Endothelial cell (in vitro differentiated cells): ENCODE data around the gene BPIFA2. TPM values are rescaled to one million over a fixed set of nuclear protein-coding genes. Genes with fewer than 3 reads are reported as not detected.

Experiments used
- DNase-seq: peaks from one replicate; pipeline ENCODE4 v3.0.0; 2021; ENCODE audit warnings: low spot score
- H3K27ac Mint-ChIP-seq: one replicate; pipeline ENCODE4 v1.8.0; 2021; ENCODE audit warnings: mixed read lengths, inconsistent platforms; ENCODE audit not compliant: unreplicated experiment
- H3K27me3 Mint-ChIP-seq: one replicate; pipeline ENCODE4 v1.8.0; 2021; ENCODE audit warnings: mild to moderate bottlenecking, moderate library complexity, mixed read lengths, inconsistent platforms; ENCODE audit not compliant: unreplicated experiment
- H3K36me3 Mint-ChIP-seq: one replicate; pipeline ENCODE4 v1.8.0; 2021; ENCODE audit warnings: mild to moderate bottlenecking, low read depth, mixed read lengths, inconsistent platforms; ENCODE audit not compliant: unreplicated experiment
- H3K4me1 Mint-ChIP-seq: one replicate; pipeline ENCODE4 v1.8.0; 2021; ENCODE audit warnings: mild to moderate bottlenecking, mixed read lengths, inconsistent platforms; ENCODE audit not compliant: unreplicated experiment
- H3K4me3 Mint-ChIP-seq: one replicate; pipeline ENCODE4 v1.8.0; 2021; ENCODE audit warnings: mild to moderate bottlenecking, mixed read lengths, inconsistent platforms; ENCODE audit not compliant: unreplicated experiment
- H3K9me3 Mint-ChIP-seq: one replicate; pipeline ENCODE4 v1.8.0; 2021; ENCODE audit warnings: mixed read lengths, inconsistent platforms; ENCODE audit not compliant: unreplicated experiment
- total RNA-seq: library from RNA; stranded (reverse); fragmentation: NEBNext Ultra II Directional; extraction: Animal tissue kit (Norgen Biotek cat#: 25700); gene quantifications from one replicate; pipeline ENCODE4 v1.2.1, GENCODE V29; 2021; ENCODE audit not compliant: unreplicated experiment
- TF ChIP-seq, protein P1 (sequence below): fragments of 200-600 bp; sonication (generic); IDR thresholded peaks from one replicate; pipeline ENCODE4 v1.5.0; 2021; ENCODE audit warnings: antibody characterized with exemption; ENCODE audit not compliant: unreplicated experiment

The BPIFA2 gene
- total RNA-seq, 1 donor from 2014 or later: not detected

DNA sequence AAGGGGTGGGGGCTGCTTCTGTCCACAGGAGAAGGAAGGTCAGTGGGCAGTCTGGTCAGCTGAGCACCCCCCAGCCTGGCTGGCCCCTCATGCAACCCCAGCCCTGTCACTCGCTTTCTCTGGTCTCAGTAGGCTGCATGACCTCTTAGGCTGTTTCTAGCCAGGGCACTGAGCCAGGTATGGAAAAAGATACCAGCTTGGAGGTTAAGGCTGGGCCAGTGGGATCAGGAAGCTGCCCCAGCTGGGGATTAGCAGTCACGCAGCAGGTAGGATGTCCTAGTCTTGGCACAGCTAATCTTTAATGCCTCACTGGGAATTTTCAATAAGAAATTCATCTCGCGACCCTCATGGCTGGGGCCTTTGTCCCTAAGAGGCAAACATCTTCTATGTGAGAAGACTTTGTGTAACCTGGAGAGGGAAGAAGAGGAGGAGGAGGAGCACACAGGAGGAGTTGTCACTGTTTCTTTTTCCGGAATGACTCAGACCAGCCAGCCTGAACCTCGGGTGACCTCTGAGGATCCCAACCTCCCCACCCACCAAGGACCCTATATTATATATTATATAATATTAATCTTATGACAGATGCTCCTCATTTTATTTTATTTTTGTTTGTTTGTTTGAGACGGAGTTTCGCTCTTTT, 2.4 kb upstream of the BPIFA2 start:
- Mint-ChIP-seq H3K9me3 (no peaks in the 10 kb centered on the region), H3K4me3 (no peak overlapping the region), H3K36me3 (peaks cover 5% of the 10 kb centered on the region), H3K27ac (no peak overlapping the region), H3K27me3 (peaks cover 6% of the 10 kb centered on the region), H3K4me1 (no peaks in the 10 kb centered on the region)
- no peak for DNase-seq
- TF ChIP-seq, protein P1, sequence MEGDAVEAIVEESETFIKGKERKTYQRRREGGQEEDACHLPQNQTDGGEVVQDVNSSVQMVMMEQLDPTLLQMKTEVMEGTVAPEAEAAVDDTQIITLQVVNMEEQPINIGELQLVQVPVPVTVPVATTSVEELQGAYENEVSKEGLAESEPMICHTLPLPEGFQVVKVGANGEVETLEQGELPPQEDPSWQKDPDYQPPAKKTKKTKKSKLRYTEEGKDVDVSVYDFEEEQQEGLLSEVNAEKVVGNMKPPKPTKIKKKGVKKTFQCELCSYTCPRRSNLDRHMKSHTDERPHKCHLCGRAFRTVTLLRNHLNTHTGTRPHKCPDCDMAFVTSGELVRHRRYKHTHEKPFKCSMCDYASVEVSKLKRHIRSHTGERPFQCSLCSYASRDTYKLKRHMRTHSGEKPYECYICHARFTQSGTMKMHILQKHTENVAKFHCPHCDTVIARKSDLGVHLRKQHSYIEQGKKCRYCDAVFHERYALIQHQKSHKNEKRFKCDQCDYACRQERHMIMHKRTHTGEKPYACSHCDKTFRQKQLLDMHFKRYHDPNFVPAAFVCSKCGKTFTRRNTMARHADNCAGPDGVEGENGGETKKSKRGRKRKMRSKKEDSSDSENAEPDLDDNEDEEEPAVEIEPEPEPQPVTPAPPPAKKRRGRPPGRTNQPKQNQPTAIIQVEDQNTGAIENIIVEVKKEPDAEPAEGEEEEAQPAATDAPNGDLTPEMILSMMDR: no peak

DNA sequence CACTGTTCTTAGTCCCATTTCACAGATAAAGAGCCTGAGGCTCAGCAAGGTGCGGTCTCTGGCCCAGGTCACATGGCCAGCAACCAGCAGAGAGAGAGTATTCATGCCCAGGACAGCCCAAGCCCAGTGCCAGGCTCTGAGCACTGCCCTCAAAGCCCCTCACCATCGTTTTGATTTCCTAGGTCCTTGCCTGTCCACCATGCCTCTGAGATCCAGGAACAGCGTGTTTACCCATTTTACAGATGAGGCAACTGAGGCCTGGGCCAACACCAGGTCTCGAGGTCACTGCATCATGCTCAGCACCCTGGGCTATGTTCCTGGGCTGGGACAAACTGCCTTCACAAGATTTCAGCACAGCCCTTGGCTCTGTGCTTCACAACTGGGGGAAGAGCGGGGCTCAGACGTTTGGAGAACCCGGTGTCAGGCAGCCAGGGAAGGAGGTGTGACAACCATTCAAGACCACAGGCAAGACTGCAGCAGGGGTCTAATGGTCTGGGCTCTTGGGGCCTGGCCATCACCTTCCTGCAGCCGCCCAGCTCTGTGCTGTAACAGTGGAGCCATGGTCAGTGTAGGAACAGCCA, 1.3 kb upstream of the BPIFA2 start:
- DNase-seq: no peak
- Mint-ChIP-seq H3K9me3 (no peaks in the 10 kb centered on the region), H3K27ac (no peak overlapping the region), H3K36me3 (peaks cover 5% of the 10 kb centered on the region), H3K4me1 (no peaks in the 10 kb centered on the region), H3K4me3 (no peak overlapping the region), H3K27me3 (peaks cover 5% of the 10 kb centered on the region)
- TF ChIP-seq, protein P1: no peak

DNA sequence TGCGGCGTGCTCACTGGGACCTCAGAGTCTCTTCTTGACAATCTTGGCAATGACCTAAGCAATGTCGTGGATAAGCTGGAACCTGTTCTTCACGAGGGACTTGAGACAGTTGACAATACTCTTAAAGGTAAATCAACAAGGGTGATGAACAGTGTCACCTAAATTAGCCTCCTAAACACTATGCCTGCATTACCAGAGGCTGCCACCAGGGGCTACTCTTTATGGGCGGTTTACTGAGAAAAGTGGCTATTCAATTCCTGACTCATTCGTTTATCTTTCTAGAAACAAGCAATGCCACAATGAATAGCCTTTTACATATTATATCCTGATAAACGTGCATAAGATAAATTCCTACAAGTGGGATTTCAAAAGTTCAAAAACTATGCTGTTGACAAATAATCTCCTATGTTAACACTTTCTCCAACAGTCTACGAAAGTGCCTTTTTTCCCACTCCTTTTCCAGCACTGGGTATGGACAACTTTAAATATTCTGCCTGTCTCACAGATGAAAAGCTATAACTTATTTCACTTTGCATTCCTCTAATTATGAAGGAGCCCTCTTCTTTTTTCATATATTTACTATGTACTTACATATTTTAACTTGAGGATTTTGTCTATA, 1.3 kb downstream of the BPIFA2 start:
- Mint-ChIP-seq H3K27me3 (peaks cover 2% of the 10 kb centered on the region), H3K9me3 (no peaks in the 10 kb centered on the region), H3K27ac (no peak overlapping the region), H3K36me3 (peaks cover 5% of the 10 kb centered on the region), H3K4me1 (no peaks in the 10 kb centered on the region), H3K4me3 (no peak overlapping the region)
- TF ChIP-seq, protein P1: peak; percentile 90
- no peak for DNase-seq

DNA sequence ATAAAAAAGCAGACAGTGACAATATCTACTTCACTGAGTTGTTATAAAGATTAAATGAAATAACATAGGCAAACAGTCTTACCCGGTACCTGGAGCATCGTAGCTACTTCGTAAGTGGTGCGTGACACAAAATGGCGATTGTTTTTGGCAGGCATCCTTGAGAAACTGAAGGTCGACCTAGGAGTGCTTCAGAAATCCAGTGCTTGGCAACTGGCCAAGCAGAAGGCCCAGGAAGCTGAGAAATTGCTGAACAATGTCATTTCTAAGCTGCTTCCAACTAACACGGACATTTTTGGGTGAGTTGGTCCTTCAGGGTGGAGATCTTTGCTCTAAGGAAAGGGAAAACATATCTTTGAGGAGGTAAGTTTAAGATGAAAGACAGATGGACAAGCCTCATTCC, 4.8 kb downstream of the BPIFA2 start:
- Mint-ChIP-seq H3K9me3 (no peaks in the 10 kb centered on the region), H3K4me1 (no peaks in the 10 kb centered on the region), H3K36me3 (peaks cover 5% of the 10 kb centered on the region)

More for the DNA sequence above, 4.8 kb downstream of the BPIFA2 start:
- Mint-ChIP-seq H3K4me3 (no peak overlapping the region), H3K27ac (no peak overlapping the region), H3K27me3 (no peaks in the 10 kb centered on the region)
- TF ChIP-seq, protein P1: no peak
- no peak for DNase-seq
